Measurements from ENCODE around the gene TLR10.
"Not testable (repeated sequence)": the region's sequence is repeated elsewhere in the genome, so short reads cannot be mapped to it uniquely, and the experiment has no call there.

Gene TLR10

GRCh38 chr4:38782452-38783108, at the start of gene TLR10:
Gene TLR10, minus strand, starts transcription at chr4:38782990. Its CDS starts 7,400 bp downstream, at chr4:38775590.
- peak; percentile 65 for DNase-seq (ENCODE audit: low spot score)

GRCh38 chr4:38832206-38832605, 49.4 kb upstream of the TLR10 start:
- no peak for DNase-seq (ENCODE audit: low spot score)

- DNase-seq (ENCODE audit: low spot score) = no peak
Measured at GRCh38 chr4:38831653-38832052, 48.9 kb upstream of the TLR10 start.

GRCh38 chr4:38829237-38829636, 46.4 kb upstream of the TLR10 start:
- no peak for DNase-seq (ENCODE audit: low spot score)

GRCh38 chr4:38823766-38824165, 41.0 kb upstream of the TLR10 start:
- no peak for DNase-seq (ENCODE audit: low spot score)

GRCh38 chr4:38822748-38823303, 40.0 kb upstream of the TLR10 start:
- DNase-seq (ENCODE audit: low spot score) = no peak

- no peak for DNase-seq (ENCODE audit: low spot score)
Measured at GRCh38 chr4:38821739-38822138, 38.9 kb upstream of the TLR10 start.

- DNase-seq (ENCODE audit: low spot score) = no peak
Measured at GRCh38 chr4:38820329-38821061, 37.7 kb upstream of the TLR10 start.

- DNase-seq (ENCODE audit: low spot score) = no peak
Measured at GRCh38 chr4:38819569-38819968, 36.8 kb upstream of the TLR10 start.

GRCh38 chr4:38818441-38818976, 35.7 kb upstream of the TLR10 start:
- DNase-seq (ENCODE audit: low spot score) = no peak

GRCh38 chr4:38815885-38816782, 33.3 kb upstream of the TLR10 start:
- DNase-seq (ENCODE audit: low spot score) = no peak

GRCh38 chr4:38814386-38814785, 31.6 kb upstream of the TLR10 start:
- no peak for DNase-seq (ENCODE audit: low spot score)

GRCh38 chr4:38811297-38811696, 28.5 kb upstream of the TLR10 start:
- DNase-seq (ENCODE audit: low spot score) = no peak

- DNase-seq (ENCODE audit: low spot score) = not testable (repeated sequence)
Measured at GRCh38 chr4:38807462-38807861, 24.7 kb upstream of the TLR10 start.

- DNase-seq (ENCODE audit: low spot score) = not testable (repeated sequence)
Measured at GRCh38 chr4:38806251-38806650, 23.5 kb upstream of the TLR10 start.

GRCh38 chr4:38805530-38806145, 22.8 kb upstream of the TLR10 start:
- DNase-seq (ENCODE audit: low spot score) = peak; percentile 37

GRCh38 chr4:38804654-38805295, 22.0 kb upstream of the TLR10 start, which contains the start of gene TLR1:
Gene TLR1, minus strand, starts transcription at chr4:38804791. Its CDS starts 5,960 bp downstream, at chr4:38798831.
- DNase-seq (ENCODE audit: low spot score) = peak; percentile 81

- DNase-seq (ENCODE audit: low spot score) = peak; percentile 19
Measured at GRCh38 chr4:38803833-38804653, 21.3 kb upstream of the TLR10 start.

- DNase-seq (ENCODE audit: low spot score) = no peak
Measured at GRCh38 chr4:38802561-38803355, 20.0 kb upstream of the TLR10 start.

Data from CD4-positive, alpha-beta T cell treated with Interleukin-2 at 100 ng/mL for 4 hours (primary cell).